Thoracic aorta (tissue), 2 donors: Measurements from ENCODE around the gene GCSAML. TPM values are rescaled to one million over a fixed set of nuclear protein-coding genes. Genes with fewer than 3 reads are reported as not detected.

ENCODE experiments used
- ATAC-seq: fragments of 150-250 bp; one replicate; pipeline ENCODE4 v1.8.0; 2017; ENCODE audit warnings: low read depth; ENCODE audit not compliant: insufficient number of reproducible peaks, low FRiP score
- DNase-seq: peaks from one replicate; pipeline ENCODE4 v3.0.0-alpha.2; 2020; ENCODE audit warnings: low spot score
- H3K27ac ChIP-seq, 2 donors: fragments of 200-600 bp; sonication (generic); 1 replicate in 1 of 2; 2 replicates in 1 of 2; pipeline ENCODE4 v1.5.1; 2016; ENCODE audit warnings: mild to moderate bottlenecking in 2 of 2, moderate library complexity in 2 of 2
- H3K27me3 ChIP-seq: fragments of 200-600 bp; sonication (generic); replicated peaks from 2 replicates; pipeline ENCODE4 v1.6.0; 2016; ENCODE audit warnings: mild to moderate bottlenecking; ENCODE audit not compliant: insufficient read depth
- H3K36me3 ChIP-seq: fragments of 200-600 bp; sonication (generic); one replicate; pipeline ENCODE4 v1.5.1; 2016
- H3K4me1 ChIP-seq, 2 donors: fragments of 200-600 bp; sonication (generic); 1 replicate in 1 of 2; 2 replicates in 1 of 2; pipeline versions ENCODE4 v1.5.1 to v1.6.0; 2016; ENCODE audit warnings: low read depth in 2 of 2, mild to moderate bottlenecking in 1 of 2; ENCODE audit not compliant: control insufficient read depth in 1 of 2
- H3K4me3 ChIP-seq: fragments of 200-600 bp; sonication (generic); 2 replicates; pipeline ENCODE4 v1.5.1; 2016; ENCODE audit warnings: mild to moderate bottlenecking
- H3K9me3 ChIP-seq: fragments of 200-600 bp; sonication (generic); 2 replicates; pipeline ENCODE4 v1.5.1; 2016
- CTCF ChIP-seq: fragments of 200-600 bp; sonication (generic); IDR thresholded peaks from one replicate; pipeline ENCODE4 v1.5.1; 2019; ENCODE audit warnings: antibody characterized with exemption
- total RNA-seq, 2 donors: library from RNA; depleted of rRNA; stranded (reverse); fragments of >200 nt; gene quantifications; one replicate each; pipeline versions ENCODE4 v1.1.0 to v1.2.3, GENCODE V29; 2016

The GCSAML gene
- total RNA-seq, 2 donors from 2014 or later = 0.42 to 1.2 TPM

- Histone ChIP-seq H3K27ac (no peak within 1 kb of the TSS), H3K4me3 (no peak within 1 kb of the TSS), H3K9me3 (no peaks in the 10 kb centered on the region), H3K27me3 (no peaks in the 10 kb centered on the region), H3K4me1 (no peaks in the 10 kb centered on the region), H3K36me3 (no peaks in the 10 kb centered on the region)
- no peak for ATAC-seq
- no peak for TF ChIP-seq CTCF
- DNase-seq = no peak
Measured at GRCh38 chr1:247588060-247588459, 39.1 kb downstream of the GCSAML start, which contains the start of gene OR2G2. TSS of gene OR2G2 (plus strand) at chr1:247588360. CDS start at chr1:247588360, 0 bp downstream.

DNA sequence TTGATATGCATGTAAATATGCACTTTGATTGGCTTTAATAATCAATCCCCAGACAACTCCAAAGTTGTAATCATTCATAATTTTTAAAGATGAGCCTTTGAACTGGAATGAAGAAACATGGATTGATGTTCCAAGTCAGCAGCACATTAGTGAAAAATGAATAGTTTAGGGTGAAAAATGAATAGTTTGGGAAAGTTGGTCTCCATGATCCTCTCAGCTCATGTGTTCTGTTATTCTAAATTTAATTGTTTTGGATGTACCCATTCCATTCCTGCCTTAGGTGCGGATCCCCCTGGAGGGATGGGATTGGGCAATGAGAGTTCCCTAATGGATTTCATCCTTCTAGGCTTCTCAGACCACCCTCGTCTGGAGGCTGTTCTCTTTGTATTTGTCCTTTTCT is 56.4 kb downstream of the GCSAML start, which contains the start of gene OR2G3:
TSS of gene OR2G3 (plus strand) at position 301 of the 400 bp plus-strand sequence. CDS start at position 301, 0 bp downstream.
- no peak within 1 kb of the TSS for H3K4me3 ChIP-seq
- no peaks in the 10 kb centered on the region for H3K27me3 ChIP-seq
- no peaks in the 10 kb centered on the region for H3K9me3 ChIP-seq
- no peak for DNase-seq
- H3K36me3 ChIP-seq = no peaks in the 10 kb centered on the region
- ATAC-seq = no peak
- no peaks in the 10 kb centered on the region for H3K4me1 ChIP-seq
- H3K27ac ChIP-seq = no peak within 1 kb of the TSS
- no peak for TF ChIP-seq CTCF

DNA sequence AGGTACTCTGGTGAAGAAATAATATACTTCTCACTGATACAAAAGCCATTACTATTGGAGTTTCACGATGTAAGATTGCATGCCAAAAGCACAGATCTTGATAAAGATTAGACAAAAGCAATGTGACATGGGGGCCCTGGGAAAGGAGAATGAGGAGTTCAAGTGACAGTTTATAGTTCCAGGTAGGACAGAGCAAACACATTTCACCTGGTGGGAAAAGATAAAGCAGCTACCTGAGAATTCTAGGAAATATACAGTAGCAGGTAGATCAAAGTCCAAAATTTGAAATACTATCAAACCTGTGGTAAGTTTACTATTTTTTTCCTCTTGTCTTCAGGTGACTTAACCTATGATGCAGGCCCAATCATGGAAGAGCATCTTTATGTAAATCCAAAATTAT is 64.5 kb downstream of the GCSAML start:
- H3K9me3 ChIP-seq = no peaks in the 10 kb centered on the region
- ATAC-seq = no peak
- H3K27me3 ChIP-seq = no peaks in the 10 kb centered on the region
- H3K4me3 ChIP-seq = no peak overlapping the region
- no peaks in the 10 kb centered on the region for H3K4me1 ChIP-seq
- H3K27ac ChIP-seq = no peak overlapping the region
- no peaks in the 10 kb centered on the region for H3K36me3 ChIP-seq
- no peak for TF ChIP-seq CTCF
- no peak for DNase-seq

- TF ChIP-seq CTCF = no peak
- Histone ChIP-seq H3K9me3 (no peaks in the 10 kb centered on the region), H3K4me1 (no peaks in the 10 kb centered on the region), H3K27ac (no peak overlapping the region), H3K27me3 (no peaks in the 10 kb centered on the region), H3K36me3 (no peaks in the 10 kb centered on the region), H3K4me3 (no peak overlapping the region)
- no peak for DNase-seq
- ATAC-seq = no peak
Measured at GRCh38 chr1:247614625-247615024, 65.7 kb downstream of the GCSAML start.

Other genes starting within 250 kb of the GCSAML start
- 10 to 100 TPM; 37.0 to 55.4 TPM for gene ZNF496, start 217.3 kb upstream of the GCSAML start, total RNA-seq
- 1 to 10 TPM; 5.1 to 8.9 TPM for gene NLRP3, start 133.0 kb upstream of the GCSAML start, total RNA-seq
- not detected for gene OR2B11, start 91.0 kb upstream of the GCSAML start, total RNA-seq
- not detected for gene OR2C3, start 12.7 kb upstream of the GCSAML start, total RNA-seq
- not detected for gene OR2G2, start 39.2 kb downstream of the GCSAML start, total RNA-seq
- not detected for gene OR2G3, start 56.5 kb downstream of the GCSAML start, total RNA-seq
- not detected for gene OR13G1, start 130.6 kb downstream of the GCSAML start, total RNA-seq
- not detected for gene OR6F1, start 167.5 kb downstream of the GCSAML start, total RNA-seq
- not detected for gene OR14K1, start 189.5 kb downstream of the GCSAML start, total RNA-seq
- not detected for gene OR14A2, start 199.0 kb downstream of the GCSAML start, total RNA-seq
- not detected for gene OR1C1, start 211.4 kb downstream of the GCSAML start, total RNA-seq